GM21528 (cell line): ENCODE measurements around the gene ASB4.

Source experiments
- ATAC-seq: cut with Tn5 transposase; IDR thresholded peaks from one replicate; pipeline ENCODE4 v1.9.1; 2021; ENCODE audit warnings: mild to moderate bottlenecking, moderate library complexity; ENCODE audit not compliant: unreplicated experiment, low FRiP score

ASB4 gene

DNA sequence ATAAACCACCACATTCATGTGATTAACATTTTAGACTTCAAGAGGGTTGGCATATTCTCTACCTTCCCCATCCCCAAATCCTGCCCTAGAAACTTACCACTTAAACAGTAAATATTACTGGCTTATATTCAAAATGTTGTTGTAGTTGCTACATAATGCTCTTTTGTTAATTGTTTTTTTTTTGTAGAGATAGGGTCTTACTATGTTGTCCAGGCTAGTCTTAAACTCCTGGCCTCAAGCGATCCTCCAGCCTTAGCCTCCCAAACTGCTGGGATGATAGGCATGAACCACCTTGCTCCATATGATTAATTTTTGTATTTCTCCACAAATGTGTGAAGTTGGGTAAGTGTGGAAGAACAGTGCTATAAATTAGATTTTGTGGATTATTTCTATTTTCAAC lies 104.0 kb downstream of the ASB4 start:
- no peak for ATAC-seq
